ENCODE results near the gene OR52B2.

Gene OR52B2

GRCh38 chr11:6170226-6170625 is at the start of gene OR52B2:
Gene OR52B2, minus strand, starts transcription at chr11:6170326. Its CDS starts 0 bp downstream, at chr11:6170326.
- DNase-seq, result no peak

GRCh38 chr11:6219359-6219758 is 49.2 kb upstream of the OR52B2 start:
- DNase-seq, result no peak

- no peak for DNase-seq
Measured at GRCh38 chr11:6217722-6218121, 47.6 kb upstream of the OR52B2 start.

GRCh38 chr11:6216501-6216900 is 46.4 kb upstream of the OR52B2 start:
- DNase-seq, result no peak

GRCh38 chr11:6214530-6214929 is 44.4 kb upstream of the OR52B2 start:
- no peak for DNase-seq

- no peak for DNase-seq
Measured at GRCh38 chr11:6210274-6210955, 40.3 kb upstream of the OR52B2 start.

- no peak for DNase-seq
Measured at GRCh38 chr11:6209801-6210200, 39.7 kb upstream of the OR52B2 start.

- no peak for DNase-seq
Measured at GRCh38 chr11:6206456-6207180, 36.5 kb upstream of the OR52B2 start.

GRCh38 chr11:6205366-6205765 is 35.2 kb upstream of the OR52B2 start, which contains the start of gene C11orf42:
Gene C11orf42, plus strand, starts transcription at chr11:6205557. Its CDS starts 59 bp downstream, at chr11:6205616.
- DNase-seq, result no peak

GRCh38 chr11:6204706-6205105 is 34.6 kb upstream of the OR52B2 start:
- DNase-seq, result no peak

GRCh38 chr11:6203327-6203726 is 33.2 kb upstream of the OR52B2 start:
- peak in 1 of 2 donors; percentile 3 for DNase-seq

GRCh38 chr11:6202041-6202440 is 31.9 kb upstream of the OR52B2 start:
- DNase-seq, result no peak

- DNase-seq, result no peak
Measured at GRCh38 chr11:6201481-6201880, 31.4 kb upstream of the OR52B2 start.

GRCh38 chr11:6200975-6201374 is 30.8 kb upstream of the OR52B2 start:
- no peak for DNase-seq

- DNase-seq, result no peak
Measured at GRCh38 chr11:6199174-6199810, 29.2 kb upstream of the OR52B2 start, which contains the start of gene OR52W1. Gene OR52W1, plus strand, starts transcription at chr11:6199224. Its CDS starts 0 bp downstream, at chr11:6199224.

- no peak for DNase-seq
Measured at GRCh38 chr11:6197466-6198200, 27.5 kb upstream of the OR52B2 start.

GRCh38 chr11:6196396-6196795 is 26.3 kb upstream of the OR52B2 start:
- DNase-seq, result no peak

- DNase-seq, result no peak
Measured at GRCh38 chr11:6194065-6194581, 24.0 kb upstream of the OR52B2 start.

GRCh38 chr11:6191742-6192141 is 21.6 kb upstream of the OR52B2 start:
- no peak for DNase-seq

GRCh38 chr11:6175440-6175839 is 5.3 kb upstream of the OR52B2 start:
- DNase-seq, result no peak

GRCh38 chr11:6156628-6157359 is 13.3 kb downstream of the OR52B2 start:
- no peak for DNase-seq

GRCh38 chr11:6152126-6152525 is 18.0 kb downstream of the OR52B2 start:
- DNase-seq, result no peak
